H1 (cell line): Measurements from ENCODE around the gene PAQR5. TPM values are rescaled to one million over a fixed set of nuclear protein-coding genes. Genes with fewer than 3 reads are reported as not detected.

Source experiments
- CTCF ChIA-PET: fragments of 300-600 bp; sonication (Branson Sonifier 250); formaldehyde crosslinking; loops from one replicate; lab custom pipeline; 2021; ENCODE audit not compliant: partially characterized antibody; lab: Charles Lee
- POLR2A ChIA-PET: fragments of 300-600 bp; sonication (Branson Sonifier 250); formaldehyde crosslinking; loops from one replicate; lab custom pipeline; 2021; ENCODE audit warnings: inconsistent platforms; ENCODE audit not compliant: partially characterized antibody; lab: Charles Lee
- DNase-seq, 2 experiments: peaks; one replicate each; pipeline versions ENCODE4 v3.0.0 to v3.0.0-alpha.2; 2010 to 2022; ENCODE audit warnings: low spot score in 2 of 2, low read depth in 1 of 2, mixed read lengths in 1 of 2
- FAIRE-seq: peaks from 2 replicates; lab custom pipeline; 2011; peaks lifted over from hg19 to GRCh38; lab: Jason Lieb, UNC
- H2AFZ ChIP-seq: 2 replicates; pipeline ENCODE4 v1.8.1; 2012; ENCODE audit warnings: low read length, inconsistent platforms
- H2AK5ac ChIP-seq: 2 replicates; pipeline ENCODE4 v1.6.1; 2013; ENCODE audit warnings: low read depth, low read length
- H2BK120ac ChIP-seq: replicated peaks from 2 replicates; pipeline ENCODE3; 2013; ENCODE audit warnings: low read depth, low read length, inconsistent platforms
- H2BK12ac ChIP-seq: 2 replicates; pipeline ENCODE4 v1.6.1; 2013; ENCODE audit warnings: low read depth, low read length
- H2BK15ac ChIP-seq: 2 replicates; pipeline ENCODE4 v1.6.1; 2013; ENCODE audit warnings: low read length
- H2BK20ac ChIP-seq: 2 replicates; pipeline ENCODE4 v1.6.1; 2013; ENCODE audit warnings: low read length
- H2BK5ac ChIP-seq: 2 replicates; pipeline ENCODE4 v1.6.1; 2013; ENCODE audit warnings: low read depth, low read length
- H3K14ac ChIP-seq: 2 replicates; pipeline ENCODE4 v1.6.1; 2013; ENCODE audit warnings: inconsistent platforms; ENCODE audit not compliant: insufficient read length
- H3K18ac ChIP-seq: 2 replicates; pipeline ENCODE4 v1.6.1; 2013; ENCODE audit warnings: low read length; ENCODE audit errors: extremely low read depth
- H3K23ac ChIP-seq: 2 replicates; pipeline ENCODE4 v1.6.1; 2013; ENCODE audit warnings: inconsistent platforms; ENCODE audit not compliant: insufficient read length
- H3K23me2 ChIP-seq: 2 replicates; pipeline ENCODE4 v1.6.1; 2013; ENCODE audit warnings: low read depth, low read length
- H3K27ac ChIP-seq: 2 replicates; pipeline ENCODE4 v1.6.1; 2011; ENCODE audit warnings: low read depth, low read length, inconsistent platforms
- H3K27me3 ChIP-seq, 4 experiments: replicated peaks in 1 of 4; 1 replicate in 1 of 4; 2 replicates in 3 of 4; pipeline versions ENCODE4 v1.6.1 to v1.8.1; 2011 to 2013; ENCODE audit warnings: low read length in 3 of 4, mild to moderate bottlenecking in 3 of 4, inconsistent platforms in 2 of 4, mixed read lengths in 2 of 4, moderate library complexity in 1 of 4; ENCODE audit not compliant: control insufficient read depth in 3 of 4, insufficient read depth in 3 of 4; ENCODE audit errors: extremely low read depth in 1 of 4
- H3K36me3 ChIP-seq, 4 experiments: 2 replicates each; pipeline versions ENCODE4 v1.6.1 to v1.8.1; 2011 to 2013; ENCODE audit warnings: mild to moderate bottlenecking in 4 of 4, low read length in 3 of 4, moderate library complexity in 2 of 4, control low read depth in 1 of 4, inconsistent platforms in 1 of 4; ENCODE audit not compliant: insufficient read depth in 4 of 4, control insufficient read depth in 2 of 4
- H3K4ac ChIP-seq: replicated peaks from 2 replicates; pipeline ENCODE3; 2013; ENCODE audit warnings: low read length, low read depth, mixed read lengths, inconsistent platforms; ENCODE audit not compliant: insufficient read length
- H3K4me1 ChIP-seq, 4 experiments: replicated peaks in 1 of 4; 1 replicate in 1 of 4; 2 replicates in 3 of 4; pipeline versions ENCODE4 v1.6.1 to v1.8.1; 2011 to 2013; ENCODE audit warnings: low read length in 3 of 4, inconsistent platforms in 2 of 4, mixed read lengths in 1 of 4; ENCODE audit not compliant: insufficient read depth in 4 of 4, control insufficient read depth in 3 of 4
- H3K4me2 ChIP-seq, 2 experiments: 2 replicates each; pipeline versions ENCODE4 v1.6.1 to v1.8.1; 2011 to 2013; ENCODE audit warnings: low read depth in 2 of 2, low read length in 2 of 2, control low read depth in 1 of 2, inconsistent platforms in 1 of 2, mild to moderate bottlenecking in 1 of 2; ENCODE audit not compliant: insufficient read depth in 1 of 2
- H3K4me3 ChIP-seq, 4 experiments: fragments of 200-600, 300-600 bp in 1 of 4; sonication (generic), shearing (Covaris generic), sonication (Bioruptor Twin) in 1 of 4; 2 replicates each; pipeline versions ENCODE4 v1.5.1 to v1.8.1; 2011 to 2016; ENCODE audit warnings: low read length in 4 of 4, low read depth in 3 of 4, control low read depth in 2 of 4, inconsistent platforms in 2 of 4, mild to moderate bottlenecking in 2 of 4, mixed read lengths in 1 of 4, moderate library complexity in 1 of 4; ENCODE audit not compliant: insufficient read depth in 2 of 4; ENCODE audit errors: extremely low read depth in 1 of 4
- H3K56ac ChIP-seq: replicated peaks from 2 replicates; pipeline ENCODE3; 2013; ENCODE audit warnings: low read depth, mild to moderate bottlenecking, mixed read lengths, low read length, inconsistent platforms; ENCODE audit not compliant: insufficient read length
- H3K79me1 ChIP-seq: 2 replicates; pipeline ENCODE4 v1.6.1; 2013; ENCODE audit warnings: low read depth, low read length, control low read depth
- H3K79me2 ChIP-seq, 2 experiments: 2 replicates each; pipeline versions ENCODE4 v1.6.1 to v1.8.1; 2012 to 2013; ENCODE audit warnings: low read length in 2 of 2, mild to moderate bottlenecking in 2 of 2, inconsistent platforms in 1 of 2; ENCODE audit not compliant: insufficient read depth in 2 of 2, control insufficient read depth in 1 of 2
- H3K9ac ChIP-seq, 4 experiments: replicated peaks in 1 of 4; 1 replicate in 1 of 4; 2 replicates in 3 of 4; pipeline versions ENCODE4 v1.6.1 to v1.8.1; 2011 to 2013; ENCODE audit warnings: low read depth in 3 of 4, low read length in 3 of 4, control low read depth in 2 of 4, mild to moderate bottlenecking in 2 of 4, moderate library complexity in 2 of 4, inconsistent platforms in 1 of 4; ENCODE audit errors: extremely low read depth in 1 of 4
- H3K9me3 ChIP-seq, 2 experiments: 2 replicates each; pipeline versions ENCODE4 v1.6.1 to v1.8.1; 2012 to 2013; ENCODE audit warnings: mild to moderate bottlenecking in 2 of 2, moderate library complexity in 2 of 2, control low read depth in 1 of 2, inconsistent platforms in 1 of 2, low read depth in 1 of 2, low read length in 1 of 2, mixed read lengths in 1 of 2; ENCODE audit not compliant: insufficient read depth in 2 of 2
- H4K20me1 ChIP-seq, 2 experiments: replicated peaks in 1 of 2; 2 replicates each; pipeline versions ENCODE3 to v1.8.1; 2011 to 2013; ENCODE audit warnings: inconsistent platforms in 2 of 2, low read length in 2 of 2, mild to moderate bottlenecking in 1 of 2; ENCODE audit not compliant: insufficient read depth in 2 of 2, control insufficient read depth in 1 of 2
- H4K5ac ChIP-seq: 2 replicates; pipeline ENCODE4 v1.6.1; 2013; ENCODE audit warnings: low read length, low read depth, mixed read lengths, inconsistent platforms; ENCODE audit not compliant: insufficient read length
- H4K8ac ChIP-seq: 2 replicates; pipeline ENCODE4 v1.8.0; 2013; ENCODE audit warnings: mild to moderate bottlenecking, moderate library complexity, low read length, inconsistent platforms; ENCODE audit not compliant: insufficient read depth; ENCODE audit errors: extremely low read depth
- H4K91ac ChIP-seq: replicated peaks from 2 replicates; pipeline ENCODE3; 2013; ENCODE audit warnings: low read length, mixed read lengths, inconsistent platforms; ENCODE audit not compliant: insufficient read length
- EP300 ChIP-seq, 2 experiments: IDR thresholded peaks; 1 replicate in 1 of 2; 2 replicates in 1 of 2; pipeline ENCODE4 v1.6.1; 2011 to 2012; ENCODE audit warnings: low read depth in 2 of 2, low read length in 2 of 2, mild to moderate bottlenecking in 2 of 2, borderline replicate concordance in 1 of 2, inconsistent platforms in 1 of 2, moderate library complexity in 1 of 2
- KDM4A ChIP-seq: IDR thresholded peaks from one replicate; pipeline ENCODE4 v1.7.1; 2012; ENCODE audit warnings: low read depth, mild to moderate bottlenecking, moderate library complexity, low read length, inconsistent platforms; ENCODE audit not compliant: severe bottlenecking
- RAD21 ChIP-seq, 2 experiments: IDR thresholded peaks in 1 of 2; conservative IDR thresholded peaks in 1 of 2; 2 replicates each; pipeline ENCODE4 v1.6.1; 2011; ENCODE audit warnings: low read depth in 2 of 2, low read length in 2 of 2, improper control_type of control experiment in 1 of 2, inconsistent platforms in 1 of 2, mild to moderate bottlenecking in 1 of 2, moderate library complexity in 1 of 2
- SRF ChIP-seq: IDR thresholded peaks from 2 replicates; pipeline ENCODE4 v1.6.1; 2011; ENCODE audit warnings: mild to moderate bottlenecking, low read depth, low read length, moderate library complexity
- SUZ12 ChIP-seq: fragments of 200-600 bp; sonication (generic); IDR thresholded peaks from 2 replicates; pipeline ENCODE4 v1.6.1; 2012; ENCODE audit warnings: mild to moderate bottlenecking, inconsistent platforms, low read length, moderate library complexity, mixed read lengths
- TAF7 ChIP-seq: optimal IDR thresholded peaks from 2 replicates; pipeline ENCODE3; 2011; ENCODE audit warnings: low read depth, mild to moderate bottlenecking, inconsistent platforms, low read length, moderate library complexity, borderline replicate concordance
- TBP ChIP-seq: IDR thresholded peaks from 2 replicates; pipeline ENCODE4 v1.6.1; 2011; ENCODE audit warnings: low read depth, low read length, improper control_type of control experiment
- TCF12 ChIP-seq: IDR thresholded peaks from 2 replicates; pipeline ENCODE4 v1.6.1; 2011; ENCODE audit warnings: low read depth, mild to moderate bottlenecking, low read length
- TEAD4 ChIP-seq: IDR thresholded peaks from 2 replicates; pipeline ENCODE4 v1.6.1; 2012; ENCODE audit warnings: low read depth, low read length, inconsistent platforms, mixed read lengths
- YY1 ChIP-seq: IDR thresholded peaks from 2 replicates; pipeline ENCODE4 v1.6.1; 2011; ENCODE audit warnings: low read depth, mild to moderate bottlenecking, low read length
- WGBS, 2 experiments: shearing (Covaris generic) in 1 of 2; methylation state at CpG; one replicate each; pipeline versions ENCODE4 v1.1.6 to v1.1.7; 2013 to 2015; ENCODE audit warnings: low lambda C conversion rate in 2 of 2, mixed read lengths in 2 of 2, inconsistent platforms in 1 of 2, low coverage in 1 of 2, missing lambda C conversion rate in 1 of 2; ENCODE audit not compliant: insufficient replicate concordance in 2 of 2, insufficient coverage in 1 of 2, insufficient read length in 1 of 2; ENCODE audit errors: extremely low coverage in 1 of 2, missing lambda C conversion rate in 1 of 2; 5-methylcytosine and 5-hydroxymethylcytosine counted together
- polyA plus RNA-seq, 7 experiments: library from polyadenylated mRNA; depleted of rRNA in 3 of 7; stranded (reverse) in 5 of 7; unstranded in 2 of 7; fragments of >200 nt in 5 of 7; fragments of 200-250 nt in 2 of 7; gene quantifications; 1 replicate in 5 of 7; 2 replicates in 1 of 7; 4 replicates in 1 of 7; pipeline versions ENCODE4 v1.2.1 to v1.2.3, GENCODE V29; 2011 to 2013; ENCODE audit warnings: missing spikeins in 2 of 7, mixed read lengths in 2 of 7
- total RNA-seq: library from RNA; stranded (reverse); fragmentation: NEBNext Ultra II Directional; extraction: Animal tissue kit (Norgen Biotek cat#: 25700); gene quantifications from 2 replicates; pipeline ENCODE4 v1.2.1, GENCODE V29; 2021
- TF ChIP-seq, protein P1 (sequence below): IDR thresholded peaks from 2 replicates; pipeline ENCODE4 v1.6.1; 2012; ENCODE audit warnings: low read length, inconsistent platforms

Gene PAQR5
- total and polyA plus RNA-seq, 2 of the 8 experiments (the other 6 are each of a cell fraction or from before 2014, with no cell fraction given) = 8.7 to 18.1 TPM

- H2BK20ac ChIP-seq = no peak overlapping the region
- H3K4me1 ChIP-seq = peaks cover 2 to 13% (median 6%) of the 10 kb centered on the region in 4 experiments; a peak in 5 of 7 replicates
- no peak overlapping the region for H2BK12ac ChIP-seq
- POLR2A ChIA-PET = interaction anchor here (0.5 kb wide), 1 partner anchor 187 kb away, joined by 3 read pairs; no protein-coding TSS in a partner anchor
- FAIRE-seq (no peak), DNase-seq (no peak)
- H2AK5ac ChIP-seq = no peak overlapping the region
- no peak overlapping the region for H2AFZ ChIP-seq
- no peak overlapping the region for H2BK15ac ChIP-seq
- no peak overlapping the region for H4K91ac ChIP-seq
- H4K8ac ChIP-seq = no peak overlapping the region
- no peak overlapping the region for H3K4me2 ChIP-seq
- H3K56ac ChIP-seq = no peak overlapping the region
- H4K20me1 ChIP-seq = peaks cover 0 to 2% of the 10 kb centered on the region in 2 experiments
- H3K79me2 ChIP-seq = no peaks in the 10 kb centered on the region
- CTCF ChIA-PET = interaction anchor here (0.6 to 4.5 kb wide), 8 partner anchors 9 to 207 kb away, joined by 3 to 25 read pairs (median 4); no protein-coding TSS in a partner anchor
- no peaks in the 10 kb centered on the region for H3K79me1 ChIP-seq
- H3K36me3 ChIP-seq = no peaks in the 10 kb centered on the region
- no peak overlapping the region for H3K4ac ChIP-seq
- H3K27me3 ChIP-seq = no peaks in the 10 kb centered on the region
- no peak overlapping the region for H3K18ac ChIP-seq
- H3K4me3 ChIP-seq = no peak overlapping the region
- H3K27ac ChIP-seq = no peak overlapping the region
- no peak overlapping the region for H3K14ac ChIP-seq
- H3K9ac ChIP-seq = no peak overlapping the region
- H2BK120ac ChIP-seq = no peak overlapping the region
- H4K5ac ChIP-seq = no peak overlapping the region
- 91% methylated on average over 4 of the region's 4 CpGs; no CpG with 5 or more reads in 1 of the 2 experiments for WGBS, 2 experiments
- no peaks in the 10 kb centered on the region; the same call in 1 of the 2 replicates for H3K23me2 ChIP-seq
- H3K9me3 ChIP-seq = no peaks in the 10 kb centered on the region
- no peak overlapping the region for H2BK5ac ChIP-seq
- no peak overlapping the region for H3K23ac ChIP-seq
- TF ChIP-seq, protein P1, sequence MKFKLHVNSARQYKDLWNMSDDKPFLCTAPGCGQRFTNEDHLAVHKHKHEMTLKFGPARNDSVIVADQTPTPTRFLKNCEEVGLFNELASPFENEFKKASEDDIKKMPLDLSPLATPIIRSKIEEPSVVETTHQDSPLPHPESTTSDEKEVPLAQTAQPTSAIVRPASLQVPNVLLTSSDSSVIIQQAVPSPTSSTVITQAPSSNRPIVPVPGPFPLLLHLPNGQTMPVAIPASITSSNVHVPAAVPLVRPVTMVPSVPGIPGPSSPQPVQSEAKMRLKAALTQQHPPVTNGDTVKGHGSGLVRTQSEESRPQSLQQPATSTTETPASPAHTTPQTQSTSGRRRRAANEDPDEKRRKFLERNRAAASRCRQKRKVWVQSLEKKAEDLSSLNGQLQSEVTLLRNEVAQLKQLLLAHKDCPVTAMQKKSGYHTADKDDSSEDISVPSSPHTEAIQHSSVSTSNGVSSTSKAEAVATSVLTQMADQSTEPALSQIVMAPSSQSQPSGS = no peak
- TF ChIP-seq TCF12 = no peak
- no peak for TF ChIP-seq TAF7
- TF ChIP-seq KDM4A = no peak
- TF ChIP-seq SRF = no peak
- TF ChIP-seq EP300 (IDR thresholded peaks at IDR 0.05; ENCODE audit: borderline replicate concordance in 1 of 2, low read depth in 2 of 2, low read length in 2 of 2) = no peak
- no peak for TF ChIP-seq TEAD4
- no peak for TF ChIP-seq RAD21 (IDR thresholded peaks at IDR 0.05 in 1 of 2, conservative IDR thresholded peaks at IDR 0.05 in 1 of 2; ENCODE audit: low read depth in 2 of 2, low read length in 2 of 2)
- TF ChIP-seq SUZ12 = no peak
- no peak for TF ChIP-seq YY1
- no peak for TF ChIP-seq TBP
Measured at GRCh38 chr15:69275074-69275670, 23.5 kb upstream of the PAQR5 start.
